Lung (tissue), 12 donors: ENCODE results near the gene SMAD6. TPM values are rescaled to one million over a fixed set of nuclear protein-coding genes. Genes with fewer than 3 reads are reported as not detected.

Experiments
- ATAC-seq: fragments of 200-7000 bp; cut with Tn5 transposase; one replicate; pipeline ENCODE4 v1.9.1; 2020; ENCODE audit warnings: moderate number of reproducible peaks; ENCODE audit not compliant: insufficient read depth, low FRiP score
- DNase-seq, 3 donors: peaks; one replicate each; pipeline ENCODE4 v3.0.0-alpha.2; 2013 to 2017
- H3K27ac ChIP-seq, 2 donors: one replicate each; pipeline ENCODE4 v1.5.1; 2013; ENCODE audit warnings: mild to moderate bottlenecking in 2 of 2, moderate library complexity in 2 of 2, control low read depth in 1 of 2, inconsistent platforms in 1 of 2, low read depth in 1 of 2, low read length in 1 of 2
- H3K27me3 ChIP-seq, 3 donors: one replicate each; pipeline ENCODE4 v1.5.1; 2013; ENCODE audit warnings: low read length in 2 of 3; ENCODE audit not compliant: control insufficient read depth in 3 of 3, insufficient read depth in 3 of 3
- H3K36me3 ChIP-seq, 4 donors: one replicate each; pipeline ENCODE4 v1.5.1; 2013; ENCODE audit warnings: low read length in 4 of 4, mild to moderate bottlenecking in 1 of 4, moderate library complexity in 1 of 4; ENCODE audit not compliant: control insufficient read depth in 4 of 4, insufficient read depth in 4 of 4
- H3K4me1 ChIP-seq, 5 donors: one replicate each; pipeline ENCODE4 v1.5.1; 2013; ENCODE audit warnings: low read length in 5 of 5, mild to moderate bottlenecking in 2 of 5, moderate library complexity in 1 of 5; ENCODE audit not compliant: control insufficient read depth in 5 of 5, insufficient read depth in 5 of 5
- H3K4me3 ChIP-seq: one replicate; pipeline ENCODE4 v1.5.1; 2013; ENCODE audit warnings: mild to moderate bottlenecking, control low read depth, moderate library complexity
- H3K9ac ChIP-seq, 2 donors: one replicate each; pipeline ENCODE4 v1.5.1; 2013; ENCODE audit warnings: low read length in 2 of 2, control low read depth in 1 of 2; ENCODE audit not compliant: insufficient read depth in 1 of 2
- H3K9me3 ChIP-seq, 4 donors: one replicate each; pipeline ENCODE4 v1.5.1; 2013; ENCODE audit warnings: low read length in 3 of 4, mild to moderate bottlenecking in 1 of 4, moderate library complexity in 1 of 4; ENCODE audit not compliant: control insufficient read depth in 4 of 4, insufficient read depth in 3 of 4
- WGBS, 2 donors: extraction: QIAGEN DNeasy Blood & Tissue Kit; methylation state at CpG; one replicate each; pipeline ENCODE4 v1.1.7; 2013; 5-methylcytosine and 5-hydroxymethylcytosine counted together
- polyA plus RNA-seq, 2 donors: library from polyadenylated mRNA; stranded (reverse); fragments of 200-250 nt; gene quantifications; one replicate each; pipeline ENCODE4 v1.2.1, GENCODE V29; 2013
- total RNA-seq, 2 donors: library from RNA; depleted of rRNA in 1 of 2; stranded (reverse); fragments of >200 nt in 1 of 2; gene quantifications; one replicate each; pipeline ENCODE4 v1.2.1, GENCODE V29; 2014 to 2021
- TF ChIP-seq, protein P1 (sequence below): IDR thresholded peaks from 2 replicates; pipeline ENCODE4 v1.5.1; 2012; ENCODE audit warnings: mild to moderate bottlenecking; ENCODE audit errors: control extremely low read depth, extremely low read depth
- donor health status: control.
- donor health status: control.
- donor health status: Bipolar disorder and iron deficiency.
- donor health status: healthy.
- donor health status: DM: yes; HTN: yes; CAD: no.

The SMAD6 gene
- total and polyA plus RNA-seq, 4 donors: 24.2 to 67.9 (median 59.1) TPM

- WGBS, 2 donors: 20 to 35% methylated on average over 12 of the region's 12 CpGs
- peak overlapping the region; percentile 37 to 87 for H3K27ac ChIP-seq
These were observed 101.2 kb downstream of the SMAD6 start for GRCh38 chr15:66803182-66803729.

GRCh38 chr15:66803749-66804148, 101.7 kb downstream of the SMAD6 start:
- peak overlapping the region in 1 of 2 donors; percentile 3 for H3K9ac ChIP-seq
- H3K9me3 ChIP-seq: peaks cover 0 to 3% (median 0%) of the 10 kb centered on the region in 4 donors
- H3K27me3 ChIP-seq: no peaks in the 10 kb centered on the region
- ATAC-seq (no peak), DNase-seq (peak in 1 of 3 donors; percentile 29)
- TF ChIP-seq, protein P1, sequence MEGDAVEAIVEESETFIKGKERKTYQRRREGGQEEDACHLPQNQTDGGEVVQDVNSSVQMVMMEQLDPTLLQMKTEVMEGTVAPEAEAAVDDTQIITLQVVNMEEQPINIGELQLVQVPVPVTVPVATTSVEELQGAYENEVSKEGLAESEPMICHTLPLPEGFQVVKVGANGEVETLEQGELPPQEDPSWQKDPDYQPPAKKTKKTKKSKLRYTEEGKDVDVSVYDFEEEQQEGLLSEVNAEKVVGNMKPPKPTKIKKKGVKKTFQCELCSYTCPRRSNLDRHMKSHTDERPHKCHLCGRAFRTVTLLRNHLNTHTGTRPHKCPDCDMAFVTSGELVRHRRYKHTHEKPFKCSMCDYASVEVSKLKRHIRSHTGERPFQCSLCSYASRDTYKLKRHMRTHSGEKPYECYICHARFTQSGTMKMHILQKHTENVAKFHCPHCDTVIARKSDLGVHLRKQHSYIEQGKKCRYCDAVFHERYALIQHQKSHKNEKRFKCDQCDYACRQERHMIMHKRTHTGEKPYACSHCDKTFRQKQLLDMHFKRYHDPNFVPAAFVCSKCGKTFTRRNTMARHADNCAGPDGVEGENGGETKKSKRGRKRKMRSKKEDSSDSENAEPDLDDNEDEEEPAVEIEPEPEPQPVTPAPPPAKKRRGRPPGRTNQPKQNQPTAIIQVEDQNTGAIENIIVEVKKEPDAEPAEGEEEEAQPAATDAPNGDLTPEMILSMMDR: no peak
- no peaks in the 10 kb centered on the region for H3K36me3 ChIP-seq
- no peak overlapping the region for H3K4me3 ChIP-seq
- 61 to 74% methylated on average over 1 of the region's 1 CpG for WGBS, 2 donors
- H3K4me1 ChIP-seq: peaks cover 9 to 25% (median 16%) of the 10 kb centered on the region in 5 donors
- H3K27ac ChIP-seq: peak overlapping the region in 1 of 2 donors; percentile 87

More at GRCh38 chr15:66803182-66803729, 101.2 kb downstream of the SMAD6 start:
- Histone ChIP-seq H3K36me3 (no peaks in the 10 kb centered on the region), H3K9ac (peak overlapping the region; percentile 3 to 13), H3K27me3 (no peaks in the 10 kb centered on the region), H3K4me1 (peaks cover 9 to 25% (median 16%) of the 10 kb centered on the region in 5 donors), H3K9me3 (peaks cover 0 to 3% (median 0%) of the 10 kb centered on the region in 4 donors), H3K4me3 (no peak overlapping the region)
- ATAC-seq: peak; percentile 98
- peak; percentile 96 to 97 (median 96) for DNase-seq
- TF ChIP-seq, protein P1: no peak

DNA sequence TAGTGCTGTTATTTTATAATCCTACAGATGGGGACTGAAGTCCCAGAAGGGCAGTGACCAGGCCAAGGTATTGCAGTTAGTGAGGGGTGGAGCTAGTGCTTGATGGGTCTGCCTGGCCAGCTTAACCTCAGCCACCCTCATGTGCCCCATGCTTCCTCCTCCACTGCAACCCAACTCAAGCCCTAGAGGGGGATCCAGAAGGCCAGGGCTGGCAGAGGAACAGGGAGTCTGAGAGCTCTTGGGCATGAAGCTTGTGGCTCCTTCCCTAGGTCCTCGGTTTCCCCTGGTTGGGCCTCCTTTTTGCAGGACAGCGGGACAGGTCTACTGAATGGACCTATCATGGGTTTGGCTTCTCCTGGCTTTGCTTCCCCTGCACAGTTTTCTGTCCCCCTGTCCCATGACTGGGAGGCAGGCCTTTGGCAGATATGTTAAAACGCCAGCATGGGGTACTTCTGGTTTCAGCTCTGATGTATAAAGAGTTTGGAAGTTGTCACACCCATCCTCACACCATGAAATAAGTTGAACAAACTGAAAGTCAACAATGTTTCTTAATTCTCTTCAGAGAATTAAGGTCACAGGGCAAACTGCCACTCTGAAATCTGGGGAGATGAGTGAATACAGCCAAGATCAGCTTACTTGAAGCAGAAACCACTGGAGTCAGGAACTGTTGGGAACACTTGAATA, 103.3 kb downstream of the SMAD6 start:
- TF ChIP-seq, protein P1: no peak
- 88% methylated on average over 3 of the region's 3 CpGs for WGBS, 2 donors
- peak overlapping the region in 1 of 2 donors; percentile 30 for H3K27ac ChIP-seq

More for the DNA sequence above, 103.3 kb downstream of the SMAD6 start:
- H3K4me1 ChIP-seq: peaks cover 9 to 25% (median 16%) of the 10 kb centered on the region in 5 donors
- no peak overlapping the region for H3K4me3 ChIP-seq
- DNase-seq (no peak), ATAC-seq (no peak)
- no peaks in the 10 kb centered on the region for H3K27me3 ChIP-seq
- peaks cover 0 to 3% (median 0%) of the 10 kb centered on the region in 4 donors for H3K9me3 ChIP-seq
- no peaks in the 10 kb centered on the region for H3K36me3 ChIP-seq
- no peak overlapping the region for H3K9ac ChIP-seq
